Inferior parietal cortex (tissue), 1 donor: ENCODE results near the gene FRK.
"Not testable (repeated sequence)": the region's sequence is repeated elsewhere in the genome, so short reads cannot be mapped to it uniquely, and the experiment has no call there.

ENCODE experiments used
- DNase-seq: peaks from one replicate; pipeline ENCODE4 v3.0.0-alpha.2; 2016; ENCODE audit errors: extremely low spot score

FRK gene

GRCh38 chr6:116074732-116075390 lies 14.2 kb upstream of the FRK start:
- peak; percentile 18 for DNase-seq

DNA sequence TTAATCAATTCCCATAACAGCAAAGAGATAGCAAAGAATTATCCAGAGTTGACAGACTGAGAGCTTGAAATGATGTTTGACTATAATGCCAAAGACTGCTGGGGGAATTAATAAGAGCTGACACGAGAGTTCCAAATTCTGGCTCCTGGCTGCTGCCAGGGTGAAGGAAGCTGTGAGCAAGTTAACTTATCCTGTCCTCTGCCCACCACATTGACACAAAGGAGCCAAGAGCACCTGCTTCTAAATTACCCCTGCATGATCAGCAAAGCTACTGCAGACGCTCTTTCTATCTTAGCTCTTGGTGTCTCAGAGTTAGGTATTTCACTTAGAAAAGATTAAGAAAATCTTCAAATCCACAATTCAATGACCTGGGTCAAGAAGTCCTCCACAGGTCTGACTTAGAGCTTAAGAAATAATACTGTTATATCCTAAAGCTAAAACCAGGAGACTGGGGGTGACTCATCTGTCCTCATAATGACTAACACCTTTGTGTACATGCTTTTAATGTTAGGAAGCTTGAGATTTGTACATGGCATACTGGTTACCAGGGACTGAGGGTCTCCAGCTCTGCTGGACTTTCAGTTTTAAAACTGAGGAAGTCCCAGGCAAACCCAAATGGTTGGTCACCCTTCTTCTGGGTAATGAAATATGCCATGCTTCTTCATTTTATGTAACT lies 13.2 kb upstream of the FRK start:
- no peak for DNase-seq

GRCh38 chr6:116072368-116072767 lies 11.7 kb upstream of the FRK start:
- no peak for DNase-seq

DNA sequence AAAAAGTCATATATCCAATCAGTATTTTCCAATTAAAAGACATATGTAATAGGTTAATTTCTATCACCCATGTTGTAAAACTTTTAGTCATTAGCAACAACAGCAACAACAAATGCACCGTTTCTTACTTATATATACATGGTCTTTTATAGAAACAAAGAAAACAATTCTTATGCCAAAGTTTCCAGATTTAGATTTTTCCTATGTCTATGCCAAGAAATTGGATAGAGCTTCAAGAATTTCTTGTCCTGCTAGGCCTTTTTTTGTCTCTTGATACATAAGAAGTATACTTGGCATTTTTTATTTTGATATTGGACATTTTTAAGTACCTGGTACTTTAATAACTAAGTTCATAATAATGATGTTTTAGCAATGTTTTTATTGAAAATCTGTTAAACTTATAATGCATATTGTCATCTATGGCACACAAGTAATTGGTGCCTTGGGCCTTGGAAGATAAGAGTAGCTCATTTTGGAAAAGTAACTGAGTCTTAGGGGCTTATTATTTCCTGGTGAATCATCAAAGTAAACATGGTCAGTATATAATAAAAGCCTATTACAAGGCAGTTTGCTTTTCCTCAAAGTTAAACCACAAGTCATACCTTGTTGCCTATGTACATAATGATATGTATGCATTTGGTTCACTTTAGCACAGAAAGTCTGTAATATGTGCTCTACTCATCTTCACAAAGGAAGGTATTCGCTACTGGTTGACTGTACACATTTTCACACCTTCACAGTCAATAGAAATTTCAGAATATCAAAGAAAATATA lies 10.1 kb upstream of the FRK start:
- DNase-seq, result no peak

- DNase-seq, result no peak
Measured at GRCh38 chr6:116070101-116070500, 9.4 kb upstream of the FRK start.

DNA sequence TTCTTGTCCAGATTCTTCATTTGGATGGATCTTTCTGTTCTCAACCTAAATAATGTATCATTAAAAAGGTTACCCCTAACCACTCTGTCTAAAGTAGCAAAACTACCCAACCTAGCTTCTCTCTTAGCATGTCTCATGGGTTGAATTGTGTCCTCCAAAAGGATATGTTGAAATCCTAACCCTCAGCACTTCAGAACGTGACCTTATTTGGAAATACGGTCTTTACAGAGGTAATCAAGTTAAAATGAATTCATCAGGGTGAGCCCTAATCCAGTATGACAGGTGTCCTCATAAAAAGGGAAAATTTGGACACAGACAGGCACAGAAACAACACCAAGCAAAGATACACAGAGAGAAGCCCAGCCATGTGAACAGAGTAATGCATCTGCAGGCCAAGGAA lies 6.1 kb upstream of the FRK start:
- DNase-seq, result no peak

DNA sequence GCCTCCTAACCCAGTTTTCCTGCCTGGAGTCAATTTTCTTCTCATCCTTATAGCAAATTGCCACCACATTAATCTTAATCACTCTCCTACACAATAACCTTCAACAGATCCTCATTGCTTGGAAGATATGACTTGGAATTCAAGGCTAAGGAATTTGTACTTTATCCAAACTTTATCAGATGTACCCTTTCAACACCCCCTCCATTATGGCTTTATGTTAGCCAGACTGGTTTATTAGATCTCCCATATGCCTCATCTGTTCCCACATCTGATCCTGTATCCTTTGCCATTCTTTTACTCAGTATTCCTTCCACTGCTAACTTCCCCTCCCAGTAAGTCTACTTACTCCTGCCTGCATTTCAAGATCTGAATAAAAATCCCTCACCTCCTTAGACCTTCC lies 4.0 kb upstream of the FRK start:
- DNase-seq, result no peak

- DNase-seq, result no peak
Measured at GRCh38 chr6:116062496-116062895, 1.8 kb upstream of the FRK start.

DNA sequence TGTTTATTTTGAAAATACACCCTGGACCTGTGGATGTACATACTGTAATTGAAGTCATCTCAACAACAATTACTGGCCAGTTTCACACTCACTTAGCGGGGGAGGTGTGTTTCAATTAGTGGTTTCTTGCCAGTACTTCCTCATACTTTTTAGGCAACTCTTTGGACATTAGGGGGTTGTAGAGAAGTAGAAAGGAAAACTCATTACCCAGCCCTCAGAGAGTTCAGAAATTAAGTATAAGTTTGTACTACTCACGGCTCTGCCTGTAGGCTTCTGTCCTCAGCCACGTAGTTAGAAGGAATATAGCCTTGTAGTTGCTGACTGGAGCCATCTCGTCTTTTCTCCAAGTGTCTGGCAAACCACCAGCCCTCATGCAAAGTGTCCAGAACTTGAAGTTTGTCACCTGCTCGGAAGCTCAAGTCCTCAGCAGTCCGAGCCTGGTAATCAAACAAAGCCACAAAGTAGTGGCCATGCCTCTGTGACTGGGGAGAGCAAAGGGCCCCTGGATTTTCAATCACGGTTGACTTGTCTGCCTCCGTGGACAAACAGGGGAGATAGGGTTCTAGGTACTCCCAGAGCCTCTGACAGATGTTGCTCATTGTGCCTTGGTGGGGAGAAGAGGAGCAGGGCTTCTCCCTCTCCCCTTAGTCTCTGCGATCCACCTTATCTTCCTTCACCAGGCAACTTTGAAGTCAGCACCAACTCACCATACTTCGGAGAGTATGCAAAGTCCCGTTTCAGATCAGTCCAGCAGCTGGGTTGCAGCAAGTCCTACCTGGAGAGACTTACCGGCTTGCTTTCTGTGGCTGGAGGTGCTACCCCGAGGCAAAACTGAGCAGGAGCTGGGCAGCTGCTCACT lies 749 bp downstream of the FRK start:
- no peak for DNase-seq

DNA sequence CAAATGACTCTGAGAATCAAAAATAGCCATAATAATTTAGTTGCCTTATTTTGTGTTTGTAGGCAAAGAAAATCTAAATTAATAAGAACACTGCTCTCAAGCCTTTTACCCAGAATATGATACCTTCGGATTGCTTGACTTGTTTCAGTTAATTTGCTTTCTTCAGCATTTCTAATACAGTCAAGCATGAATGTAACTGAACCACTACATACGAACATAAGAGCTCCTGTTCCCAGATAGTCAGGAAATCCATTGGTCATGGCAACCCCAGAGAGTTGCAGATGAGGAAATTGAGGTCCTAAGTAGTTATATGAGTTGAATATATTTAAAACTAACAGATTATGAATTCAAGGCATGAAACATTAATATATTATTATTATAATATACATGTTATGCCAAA lies 2.9 kb downstream of the FRK start:
- DNase-seq, result no peak

DNA sequence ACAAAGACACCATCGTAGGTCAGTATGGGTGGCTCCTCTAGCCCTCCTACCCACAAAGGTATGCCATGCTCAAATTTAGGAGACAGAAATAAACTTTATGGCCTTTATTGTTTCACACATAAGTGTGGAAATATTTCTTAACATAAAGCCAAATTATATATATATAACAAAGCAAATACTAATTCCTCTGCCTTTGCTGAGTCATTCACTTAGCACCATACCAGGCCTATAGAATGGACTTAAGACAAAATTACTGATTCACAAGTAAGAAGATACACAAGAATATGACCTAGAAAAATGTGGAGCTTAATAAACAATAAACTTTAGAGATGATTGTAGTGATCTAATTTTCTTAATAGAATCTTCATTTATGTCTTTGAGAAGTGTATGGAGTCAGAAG lies 5.2 kb downstream of the FRK start:
- no peak for DNase-seq

DNA sequence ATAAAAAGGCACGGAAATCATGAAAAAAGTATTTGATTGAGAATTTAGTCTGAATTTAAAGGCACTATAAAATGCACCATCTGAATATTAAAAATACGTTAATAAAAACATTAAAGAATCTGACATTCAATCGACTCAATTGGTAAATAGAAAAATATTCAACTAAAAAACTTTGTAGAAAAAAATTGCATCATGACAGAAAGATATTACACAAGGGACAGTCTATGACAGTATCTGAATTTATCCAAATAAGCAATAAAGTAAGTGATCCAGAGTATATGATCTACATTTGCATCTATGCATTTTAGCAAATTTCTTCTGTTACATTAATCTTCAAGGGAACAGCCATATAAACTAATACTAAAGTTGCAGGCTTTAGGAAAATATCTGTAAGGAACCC lies 9.4 kb downstream of the FRK start:
- no peak for DNase-seq

GRCh38 chr6:116050737-116051136 lies 10.0 kb downstream of the FRK start:
- DNase-seq, result no peak

DNA sequence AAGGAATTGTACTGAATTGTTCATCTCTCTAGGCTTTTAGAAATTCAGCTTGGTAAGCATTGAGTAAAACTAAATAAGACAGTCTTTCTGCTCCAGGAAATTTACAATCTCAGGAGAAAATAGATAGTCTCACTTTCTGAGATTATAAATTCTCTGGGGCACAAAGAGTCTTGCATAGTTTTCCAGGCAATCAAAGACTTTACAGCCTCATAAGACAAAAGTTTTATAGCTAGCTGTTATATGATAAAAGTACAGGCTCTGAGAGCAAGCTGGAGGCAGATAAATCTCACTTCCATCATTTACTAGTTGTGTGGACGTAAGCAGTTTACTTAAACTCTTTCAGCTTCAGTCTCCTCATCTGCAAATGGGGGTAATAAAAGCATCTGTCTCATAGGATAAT lies 11.4 kb downstream of the FRK start:
- no peak for DNase-seq

DNA sequence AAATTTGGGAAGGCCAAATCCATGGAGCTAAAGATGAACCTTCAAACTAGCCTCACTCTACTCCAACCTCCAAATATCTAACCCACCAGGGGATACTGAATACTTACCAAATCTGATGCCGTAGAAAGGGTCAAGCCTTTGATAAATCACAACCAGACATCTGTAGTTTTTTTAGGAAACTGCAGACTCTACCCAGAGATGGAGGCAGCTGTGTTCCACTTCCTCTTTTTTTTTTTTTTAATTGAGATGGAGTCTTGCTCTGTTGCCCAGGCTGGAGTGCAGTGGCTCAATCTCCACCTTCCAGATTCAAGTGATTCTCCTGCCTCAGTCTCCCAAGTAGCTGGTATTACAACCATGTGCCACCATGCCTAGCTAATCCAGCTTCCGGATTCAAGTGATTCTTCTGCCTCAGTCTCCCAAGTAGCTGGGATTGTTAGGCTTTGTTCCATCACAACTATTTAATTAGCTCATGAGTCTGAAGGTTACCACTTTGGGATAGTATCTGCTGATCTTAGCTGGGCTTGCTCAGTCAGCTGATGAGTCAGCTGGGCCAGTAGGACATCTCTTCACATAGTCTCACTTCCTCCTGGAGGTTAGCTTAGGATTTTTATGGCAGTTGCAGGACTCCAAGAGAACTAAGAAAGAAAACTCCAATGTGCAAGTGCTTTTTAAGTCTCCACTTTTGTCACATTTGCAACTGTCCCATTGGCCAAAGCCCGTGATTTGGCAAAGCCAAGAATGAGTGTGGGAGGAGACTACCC lies 13.3 kb downstream of the FRK start:
- DNase-seq, result no peak

DNA sequence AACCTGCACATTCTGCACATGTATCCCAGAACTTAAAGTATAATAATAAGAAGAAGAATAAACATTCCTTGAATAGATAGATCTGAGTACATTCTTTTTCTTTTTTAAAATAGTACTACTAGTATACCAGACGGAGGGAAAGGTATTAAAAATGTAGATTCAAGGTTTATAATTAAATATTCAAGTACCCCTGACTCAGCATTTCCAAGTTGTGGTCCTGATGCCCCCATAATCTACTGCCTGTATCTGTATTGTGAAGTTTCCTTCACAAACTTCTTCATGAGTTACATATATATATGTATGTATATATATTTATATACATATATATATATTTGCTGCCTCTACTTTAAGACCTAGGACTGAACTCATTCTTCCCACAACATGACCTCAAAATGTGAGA lies 14.0 kb downstream of the FRK start:
- no peak for DNase-seq

- DNase-seq, result not testable (repeated sequence)
Measured at GRCh38 chr6:116046272-116046671, 14.4 kb downstream of the FRK start.

DNA sequence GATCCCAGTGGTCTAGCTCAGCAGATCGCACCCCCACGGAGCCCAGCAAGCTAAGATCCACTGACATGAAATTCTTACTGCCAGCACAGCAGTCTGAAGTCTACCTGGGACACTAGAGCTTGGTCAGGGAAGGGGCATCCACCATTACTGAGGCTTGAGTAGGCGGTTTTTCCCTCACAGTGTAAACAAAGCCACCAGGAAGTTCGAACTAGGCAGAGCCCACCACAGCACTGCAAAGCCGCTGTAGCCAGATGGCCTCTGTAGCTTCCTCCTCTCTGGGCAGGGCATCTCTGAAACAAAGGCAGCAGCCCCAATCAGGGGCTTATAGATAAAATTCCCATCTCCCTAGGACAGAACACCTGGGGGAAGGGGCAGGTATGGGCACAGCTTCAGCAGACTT lies 18.8 kb downstream of the FRK start:
- DNase-seq, result no peak

DNA sequence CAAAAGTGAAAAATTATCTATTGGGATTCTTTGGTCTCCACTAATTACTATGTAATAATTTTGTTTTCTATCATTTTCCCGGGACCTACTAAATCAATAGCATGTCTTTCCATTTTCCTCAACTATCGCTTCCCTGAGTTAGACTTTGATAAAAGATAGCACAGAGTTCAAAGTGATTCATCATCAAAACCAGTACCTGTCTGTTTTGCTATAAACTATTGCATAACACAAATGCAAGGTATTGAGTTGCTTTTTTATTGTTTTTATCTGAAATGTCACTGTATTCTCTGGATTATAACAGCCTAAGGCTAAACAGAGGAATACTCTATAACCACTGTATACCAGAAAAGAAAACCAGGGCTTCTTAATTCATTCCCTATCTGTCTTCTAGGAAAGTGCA lies 19.7 kb downstream of the FRK start:
- no peak for DNase-seq

DNA sequence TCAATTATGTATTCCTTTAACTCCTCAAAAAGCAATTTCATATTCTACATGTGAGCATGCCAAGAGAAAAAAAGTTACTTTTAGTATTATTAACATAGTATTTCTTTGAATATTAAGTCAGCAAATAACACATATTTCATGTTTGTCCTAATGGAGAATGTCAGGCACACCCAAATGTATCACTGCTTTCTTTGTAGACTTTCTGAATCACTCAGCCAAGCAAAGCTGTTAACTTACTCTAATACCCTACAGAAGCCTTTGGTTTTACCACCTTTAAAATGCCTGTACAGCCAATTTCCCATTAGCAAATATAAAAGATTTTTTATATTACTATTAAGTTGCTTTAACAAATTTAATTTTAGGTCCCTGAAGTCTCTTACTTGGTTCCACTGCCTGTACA lies 23.8 kb downstream of the FRK start:
- DNase-seq, result no peak

DNA sequence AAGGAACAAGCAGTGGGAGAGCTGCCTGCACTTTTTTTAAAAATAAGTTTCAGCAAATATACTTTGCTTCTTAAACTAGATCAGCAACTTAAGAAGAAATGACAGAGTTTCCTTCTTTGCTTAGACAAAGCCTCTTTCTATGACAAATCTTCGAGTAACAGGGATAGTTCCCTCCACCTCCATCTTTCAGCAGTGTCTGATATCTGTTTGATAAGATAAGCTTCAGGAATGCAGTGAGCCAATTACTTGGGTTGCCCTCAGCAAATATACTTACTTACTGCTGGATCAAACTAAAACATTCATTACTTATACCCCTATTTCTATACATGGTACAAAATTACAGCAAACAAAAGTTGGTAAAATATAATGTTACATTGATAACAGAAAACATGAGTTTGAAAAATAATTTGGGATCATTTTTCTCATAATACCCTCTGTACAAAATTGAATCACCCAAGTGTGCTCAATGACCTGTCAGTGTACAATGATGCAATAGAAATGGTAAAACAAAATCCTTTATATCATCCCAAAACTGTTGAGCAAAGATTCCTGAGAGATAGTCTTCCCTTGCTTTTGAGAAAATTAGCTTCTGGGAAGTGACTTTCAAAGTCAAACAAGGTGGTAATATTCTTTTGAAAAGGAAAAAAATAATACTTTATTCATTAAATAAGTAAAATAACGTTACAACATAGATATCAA lies 24.5 kb downstream of the FRK start:
- DNase-seq, result no peak
